HG03097 (cell line): ENCODE measurements around the gene GNA14.
"Not testable (repeated sequence)": the region's sequence is repeated elsewhere in the genome, so short reads cannot be mapped to it uniquely, and the experiment has no call there.

Source experiments
- ATAC-seq: cut with Tn5 transposase; IDR thresholded peaks from one replicate; pipeline ENCODE4 v1.9.1; 2021; ENCODE audit not compliant: unreplicated experiment, low FRiP score

The GNA14 gene

GRCh38 chr9:77422969-77423368 is 225.2 kb downstream of the GNA14 start:
- no peak for ATAC-seq

- no peak for ATAC-seq
Observed at GRCh38 chr9:77421506-77422265, 226.4 kb downstream of the GNA14 start.

GRCh38 chr9:77420641-77421040 is 227.5 kb downstream of the GNA14 start:
- ATAC-seq = no peak

GRCh38 chr9:77418226-77418625 is 229.9 kb downstream of the GNA14 start:
- no peak for ATAC-seq

- ATAC-seq = no peak
Observed at GRCh38 chr9:77417566-77417965, 230.6 kb downstream of the GNA14 start.

- not testable (repeated sequence) for ATAC-seq
Observed at GRCh38 chr9:77408521-77408920, 239.6 kb downstream of the GNA14 start.

- no peak for ATAC-seq
Observed at GRCh38 chr9:77403239-77403638, 244.9 kb downstream of the GNA14 start.

- no peak for ATAC-seq
Observed at GRCh38 chr9:77402286-77402685, 245.8 kb downstream of the GNA14 start.

- ATAC-seq = no peak
Observed at GRCh38 chr9:77399964-77400363, 248.2 kb downstream of the GNA14 start.

GRCh38 chr9:77398581-77398980 is 249.5 kb downstream of the GNA14 start:
- ATAC-seq = not testable (repeated sequence)

- no peak for ATAC-seq
Observed at GRCh38 chr9:77392328-77392727, 255.8 kb downstream of the GNA14 start.

GRCh38 chr9:77391834-77392233 is 256.3 kb downstream of the GNA14 start:
- ATAC-seq = no peak

GRCh38 chr9:77386187-77386586 is 261.9 kb downstream of the GNA14 start:
- ATAC-seq = no peak

- ATAC-seq = no peak
Observed at GRCh38 chr9:77384406-77384805, 263.7 kb downstream of the GNA14 start.

GRCh38 chr9:77375956-77376532 is 272.1 kb downstream of the GNA14 start:
- ATAC-seq = no peak

- no peak for ATAC-seq
Observed at GRCh38 chr9:77374266-77374665, 273.9 kb downstream of the GNA14 start.
